IPS-20b (cell line): ENCODE results near the gene ACSM2A.
"Not testable (repeated sequence)": the region's sequence is repeated elsewhere in the genome, so short reads cannot be mapped to it uniquely, and the experiment has no call there.

ENCODE experiments used
- H3K27ac ChIP-seq: one replicate; pipeline ENCODE4 v1.5.1; 2013; ENCODE audit warnings: low read length
- H3K27me3 ChIP-seq: 2 replicates; pipeline ENCODE4 v1.6.1; 2013; ENCODE audit warnings: mild to moderate bottlenecking, low read length, inconsistent platforms; ENCODE audit not compliant: insufficient read depth
- H3K36me3 ChIP-seq: 2 replicates; pipeline ENCODE4 v1.6.1; 2013; ENCODE audit warnings: low read depth, mild to moderate bottlenecking, inconsistent platforms, low read length, moderate library complexity; ENCODE audit not compliant: insufficient read depth
- H3K4me1 ChIP-seq: 2 replicates; pipeline ENCODE4 v1.6.1; 2013; ENCODE audit warnings: mild to moderate bottlenecking, control low read depth, inconsistent platforms, low read length, moderate library complexity; ENCODE audit not compliant: insufficient read depth
- H3K4me3 ChIP-seq: 2 replicates; pipeline ENCODE4 v1.5.1; 2013; ENCODE audit warnings: mild to moderate bottlenecking, low read length, inconsistent platforms
- H3K9ac ChIP-seq: 2 replicates; pipeline ENCODE4 v1.6.1; 2013; ENCODE audit warnings: low read depth, mild to moderate bottlenecking, inconsistent platforms, low read length, moderate library complexity
- H3K9me3 ChIP-seq: 2 replicates; pipeline ENCODE4 v1.6.1; 2013; ENCODE audit warnings: mild to moderate bottlenecking, low read depth, low read length, inconsistent platforms; ENCODE audit not compliant: insufficient read depth

Gene ACSM2A

DNA sequence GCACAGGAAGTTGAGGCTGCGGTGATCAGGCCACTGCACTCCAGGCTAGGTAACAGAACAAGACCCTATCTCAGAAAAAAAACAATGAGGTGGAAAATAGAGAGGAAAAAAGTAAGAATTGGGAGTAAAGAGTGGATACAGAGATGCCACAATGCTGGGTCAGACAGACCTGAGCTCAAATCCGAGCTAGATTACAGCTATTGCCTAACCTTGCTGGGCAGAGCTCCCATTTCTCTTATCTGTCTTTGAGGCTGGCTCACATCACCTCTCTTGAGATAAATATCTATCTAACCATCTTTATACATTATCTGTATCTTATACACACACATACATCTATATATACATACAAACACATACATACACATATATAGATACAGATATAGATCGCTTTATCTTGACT, 65.8 kb downstream of the ACSM2A start:
- H3K9ac ChIP-seq: no peak overlapping the region
- H3K27me3 ChIP-seq: no peaks in the 10 kb centered on the region
- no peak overlapping the region for H3K27ac ChIP-seq
- H3K4me3 ChIP-seq: no peak overlapping the region
- H3K9me3 ChIP-seq: peaks cover 48% of the 10 kb centered on the region; the same call in 1 of the 2 replicates
- H3K36me3 ChIP-seq: no peaks in the 10 kb centered on the region
- H3K4me1 ChIP-seq: no peaks in the 10 kb centered on the region

DNA sequence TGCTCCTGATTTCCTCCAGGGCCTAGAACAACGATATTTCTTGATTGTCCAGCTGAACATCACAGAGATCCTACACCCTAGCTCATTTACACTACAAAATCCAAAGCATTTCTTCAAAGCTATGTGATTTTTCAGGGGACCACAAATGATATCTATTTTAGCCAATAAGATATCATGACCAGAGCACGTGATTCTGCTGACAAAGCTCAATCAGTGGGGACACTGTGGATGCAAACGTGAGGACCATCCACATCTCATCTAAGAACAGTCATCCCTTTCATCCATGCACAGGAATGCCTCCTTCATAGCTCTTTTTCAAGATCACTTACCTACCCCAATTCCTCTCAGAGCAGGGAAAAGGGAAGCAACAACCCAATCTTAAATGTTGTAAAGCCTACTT, 67.9 kb downstream of the ACSM2A start:
- Histone ChIP-seq H3K27me3 (no peaks in the 10 kb centered on the region), H3K36me3 (no peaks in the 10 kb centered on the region), H3K9ac (no peak overlapping the region), H3K27ac (no peak overlapping the region), H3K4me1 (no peaks in the 10 kb centered on the region), H3K4me3 (no peak overlapping the region), H3K9me3 (peaks cover 31% of the 10 kb centered on the region; the same call in 1 of the 2 replicates)

DNA sequence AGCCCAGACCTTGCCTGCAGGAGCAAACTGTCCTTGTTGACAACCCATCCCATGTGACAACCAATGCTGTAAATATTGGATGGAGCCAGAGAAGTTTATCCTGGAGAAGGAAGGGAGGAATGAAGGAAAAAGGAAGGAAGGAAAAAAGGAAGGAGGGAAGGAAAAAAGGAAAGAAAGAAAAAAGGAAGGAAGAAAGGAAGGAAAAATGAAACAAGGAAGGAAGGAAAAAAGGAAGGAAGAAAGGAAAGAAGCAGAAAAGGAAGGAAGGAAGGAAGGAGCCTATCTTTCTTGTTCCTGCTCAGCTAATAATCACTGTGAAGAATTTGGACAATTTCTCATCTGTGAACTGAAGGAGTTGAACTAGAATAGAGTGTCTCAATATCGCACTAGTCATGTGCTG, 68.8 kb downstream of the ACSM2A start:
- H3K9me3 ChIP-seq: peaks cover 25% of the 10 kb centered on the region; the same call in 1 of the 2 replicates
- no peak overlapping the region for H3K4me3 ChIP-seq
- no peaks in the 10 kb centered on the region for H3K4me1 ChIP-seq
- no peak overlapping the region for H3K9ac ChIP-seq
- no peaks in the 10 kb centered on the region for H3K36me3 ChIP-seq
- H3K27me3 ChIP-seq: no peaks in the 10 kb centered on the region
- no peak overlapping the region for H3K27ac ChIP-seq

GRCh38 chr16:20531795-20532194, 80.5 kb downstream of the ACSM2A start:
- H3K4me3 ChIP-seq, H3K9ac ChIP-seq, H3K27me3 ChIP-seq, H3K27ac ChIP-seq, H3K4me1 ChIP-seq, H3K36me3 ChIP-seq, H3K9me3 ChIP-seq: not testable (repeated sequence)

DNA sequence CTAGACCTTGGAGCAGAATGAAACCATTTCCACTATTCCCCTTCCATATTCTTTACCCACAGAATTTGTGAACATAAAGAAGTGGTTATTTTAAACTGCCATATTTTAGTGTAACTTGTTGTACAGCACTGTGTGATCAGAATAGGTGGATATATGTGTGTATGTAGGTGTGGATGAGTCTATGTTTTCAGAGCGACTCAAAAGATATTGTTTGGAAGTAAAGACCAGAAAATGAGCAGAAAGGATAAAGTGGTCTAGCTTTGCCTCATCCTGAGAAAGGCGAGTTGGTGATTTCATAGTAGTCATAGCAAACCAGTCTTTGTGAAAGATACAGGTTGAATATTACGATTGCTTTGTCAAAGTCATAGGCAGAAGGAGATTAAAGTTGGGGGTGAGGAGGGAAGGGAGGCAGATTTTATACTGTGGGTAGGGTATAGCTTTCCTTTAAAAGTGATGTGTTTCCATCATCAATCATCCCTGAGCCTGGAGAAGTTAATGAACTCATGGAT, 81.0 kb downstream of the ACSM2A start:
- H3K27me3 ChIP-seq, H3K4me1 ChIP-seq, H3K27ac ChIP-seq, H3K9ac ChIP-seq, H3K4me3 ChIP-seq, H3K36me3 ChIP-seq, H3K9me3 ChIP-seq: not testable (repeated sequence)

DNA sequence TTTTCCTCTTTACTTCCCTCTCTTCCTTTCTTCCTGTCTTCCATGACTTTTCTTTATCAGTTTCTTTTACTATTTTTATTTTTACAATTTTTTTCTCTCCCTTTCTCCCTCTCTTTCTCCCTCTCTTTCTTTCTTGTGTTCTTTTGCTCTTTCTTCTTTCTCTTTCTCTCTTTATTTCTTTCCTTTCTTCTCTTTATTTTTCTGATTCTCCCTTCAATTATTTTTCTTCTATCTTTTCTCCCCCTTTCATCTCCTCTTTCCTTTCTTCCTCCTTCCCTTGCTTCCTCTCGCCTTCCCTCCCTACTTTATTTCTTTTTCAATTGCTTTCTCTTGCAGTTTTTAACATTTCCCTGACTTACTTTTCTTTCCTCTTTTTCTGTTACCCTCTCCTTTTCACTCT, 85.3 kb downstream of the ACSM2A start:
- not testable (repeated sequence) for H3K9me3 ChIP-seq, H3K4me1 ChIP-seq, H3K36me3 ChIP-seq, H3K27ac ChIP-seq, H3K27me3 ChIP-seq, H3K9ac ChIP-seq, H3K4me3 ChIP-seq
